Left ventricle myocardium superior (tissue), 1 donor: Measurements from ENCODE around the gene FRAS1. TPM values are rescaled to one million over a fixed set of nuclear protein-coding genes. Genes with fewer than 3 reads are reported as not detected.

Experiments used
- ATAC-seq: fragments of 200-7000 bp; cut with Tn5 transposase; one replicate; pipeline ENCODE4 v1.9.1; 2020; ENCODE audit warnings: mild to moderate bottlenecking, moderate library complexity
- DNase-seq: peaks from one replicate; pipeline ENCODE4 v3.0.0-alpha.2; 2020
- intact Hi-C: fragments of 100-400 bp; cut with micrococcal nuclease; formaldehyde crosslinking; loops from one replicate; pipeline ENCODE4 v1.11.0; 2022
- total RNA-seq: library from RNA; stranded (reverse); fragmentation: NEBNext Ultra II Directional; extraction: Animal tissue kit (Norgen Biotek cat#: 25700); gene quantifications from one replicate; pipeline ENCODE4 v1.2.1, GENCODE V29; 2021
- donor health status: DM: no; HTN: yes; CAD: no; lungs with severe emphysema.

FRAS1 gene
- total RNA-seq, 1 donor from 2014 or later, result 3.7 TPM

DNA sequence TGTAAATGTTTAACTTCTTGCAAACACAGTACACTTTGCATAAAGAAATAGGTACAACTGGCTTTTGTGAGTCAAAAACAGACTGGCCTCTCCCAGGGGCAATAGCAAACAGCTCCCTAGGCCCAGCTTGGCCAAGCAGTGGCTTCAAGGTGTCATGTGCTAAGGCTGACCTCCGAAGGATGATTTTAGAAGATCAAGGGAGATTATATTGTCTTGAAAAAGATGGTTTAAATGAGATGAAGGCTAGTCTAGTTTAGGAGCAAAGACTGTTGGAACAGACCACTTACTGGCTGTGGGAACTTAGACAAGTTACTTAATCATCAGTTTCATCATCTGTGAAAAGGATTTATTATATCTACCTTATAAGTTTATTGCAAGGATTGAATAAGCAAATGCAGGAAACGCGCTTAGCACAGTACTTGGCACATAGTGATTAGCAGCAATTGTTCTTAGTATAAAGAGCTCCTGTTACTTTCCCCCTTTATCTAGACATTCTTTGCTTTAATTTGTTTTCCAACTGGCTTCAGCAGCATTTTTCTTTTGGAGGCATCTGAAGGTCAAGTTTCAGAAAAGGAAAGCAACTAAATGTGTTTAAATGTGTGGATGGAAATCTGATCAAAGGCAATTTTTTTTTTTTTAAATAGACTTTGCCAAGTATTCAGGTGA, 511.6 kb downstream of the FRAS1 start:
- intact Hi-C loops, result no loop called here
- peak; percentile 53 for ATAC-seq
- no peak for DNase-seq

DNA sequence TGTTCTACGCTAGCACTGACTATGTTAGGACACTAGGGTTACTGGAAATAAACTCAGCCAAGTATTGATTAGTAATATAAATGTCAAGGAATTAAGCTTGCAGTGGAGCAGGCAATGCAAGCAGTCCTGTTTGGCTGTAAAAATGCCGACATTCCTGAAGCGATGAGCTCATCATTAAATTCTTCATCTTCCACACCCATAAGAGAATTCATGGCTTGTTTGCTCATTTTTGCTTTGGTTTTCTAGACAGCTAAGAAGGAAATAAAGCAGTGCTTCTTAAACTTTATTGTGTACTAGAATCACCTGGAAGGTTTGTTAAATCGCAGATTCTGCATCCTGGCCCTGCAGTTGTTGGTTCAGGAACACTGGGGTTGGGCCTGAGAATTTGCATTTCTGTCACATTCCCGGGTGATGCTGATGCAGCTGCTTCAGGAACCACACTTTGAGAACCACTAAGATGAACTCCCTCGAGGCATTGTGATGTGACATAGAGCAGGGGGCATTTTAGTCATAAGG, 512.2 kb downstream of the FRAS1 start:
- intact Hi-C loops, result no loop called here
- ATAC-seq (peak; percentile 74), DNase-seq (no peak)

DNA sequence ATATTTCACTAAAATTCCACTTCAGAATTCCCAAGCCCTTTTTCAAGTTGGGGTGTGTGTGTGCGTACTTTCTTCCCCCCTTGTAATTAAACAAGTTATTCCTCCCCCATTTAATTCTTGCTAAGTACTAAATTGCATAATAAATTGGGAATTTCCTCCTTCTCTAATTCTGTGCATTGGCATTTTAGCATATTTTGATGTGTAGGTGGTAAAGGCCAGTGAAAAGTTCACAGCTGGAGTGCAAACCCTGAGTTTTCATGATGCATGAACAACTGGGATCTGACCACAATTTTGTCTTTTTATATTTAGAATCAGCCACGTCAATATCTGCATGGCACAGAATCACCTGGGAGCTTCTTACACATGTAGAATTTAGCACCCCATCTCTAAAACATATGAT, 513.0 kb downstream of the FRAS1 start:
- DNase-seq (no peak), ATAC-seq (no peak)
- intact Hi-C loops, result no loop called here

DNA sequence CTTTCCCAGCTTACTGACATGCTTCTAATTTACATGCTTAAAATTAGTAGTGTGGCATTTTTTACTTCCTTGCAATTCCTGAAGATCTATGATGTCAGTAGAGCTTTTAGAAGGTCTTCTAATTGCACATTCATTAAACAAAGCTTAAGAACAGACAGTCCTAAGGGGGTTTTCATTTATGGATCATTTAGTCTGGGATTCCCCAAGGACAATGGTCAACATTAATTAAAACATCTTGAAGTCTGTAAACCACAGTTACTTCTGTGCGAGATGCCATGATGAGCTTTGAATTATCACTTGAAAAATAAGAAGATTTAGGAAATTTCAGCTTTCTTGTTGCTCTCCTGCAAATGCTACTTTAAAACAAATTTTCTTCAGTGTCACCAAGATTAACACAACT, 514.7 kb downstream of the FRAS1 start:
- no peak for DNase-seq
- intact Hi-C loops, result no loop called here
- ATAC-seq, result no peak

DNA sequence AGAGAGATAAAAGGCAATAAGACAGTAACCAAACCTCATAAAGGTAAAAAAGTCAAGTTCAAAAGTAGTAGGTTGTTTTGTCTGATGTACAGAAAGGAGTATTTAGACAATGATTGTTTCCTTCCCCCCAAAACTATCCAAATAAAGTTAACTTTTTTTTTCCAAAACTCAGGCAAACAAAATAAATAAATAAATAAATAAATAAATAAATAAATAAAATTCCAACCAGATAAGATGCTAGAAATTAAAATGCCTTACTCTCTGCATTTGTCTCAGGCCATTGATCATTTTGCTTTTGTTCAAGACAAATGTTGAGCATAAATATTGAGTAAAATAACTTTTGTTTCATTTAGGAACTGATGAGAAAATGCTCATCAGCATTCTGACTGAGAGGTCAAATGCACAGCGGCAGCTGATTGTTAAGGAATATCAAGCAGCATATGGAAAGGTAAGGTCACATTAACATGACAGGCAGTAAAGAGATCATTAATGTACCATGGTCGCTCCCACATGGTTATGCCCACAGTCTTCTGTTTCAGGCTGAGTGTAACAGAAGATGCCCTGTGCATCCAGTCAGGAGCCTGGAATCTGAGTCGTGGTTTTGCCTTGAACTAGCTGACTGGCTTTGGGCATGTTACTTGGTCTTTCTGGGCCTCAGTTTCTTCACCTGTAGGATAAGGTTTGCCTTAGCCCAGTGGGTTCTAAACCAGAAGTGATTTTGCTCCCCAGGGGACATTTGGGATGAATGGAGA, 521.7 kb downstream of the FRAS1 start:
- ATAC-seq (no peak), DNase-seq (no peak)
- intact Hi-C loops, result no loop called here

DNA sequence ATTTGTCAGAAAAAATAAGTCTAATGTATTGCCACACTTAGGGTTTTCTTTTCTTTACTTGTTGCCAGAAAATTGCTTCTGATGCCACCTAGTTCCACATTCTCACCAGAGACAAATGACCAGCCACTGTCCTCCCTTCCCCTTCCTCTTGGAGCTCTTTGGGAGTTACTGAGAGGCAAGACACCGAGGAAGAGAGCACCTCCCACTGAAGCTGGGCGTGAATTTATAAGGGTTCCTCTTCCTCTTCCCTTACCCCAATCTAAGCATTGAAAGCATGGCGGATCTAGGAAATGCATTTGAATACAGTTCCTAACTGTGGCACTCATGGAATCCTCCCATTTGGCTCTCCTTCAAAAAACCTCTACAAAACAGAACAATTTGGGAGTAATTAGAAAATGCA, 524.5 kb downstream of the FRAS1 start:
- intact Hi-C loops, result no loop called here
- peak; percentile 56 for ATAC-seq
- no peak for DNase-seq

DNA sequence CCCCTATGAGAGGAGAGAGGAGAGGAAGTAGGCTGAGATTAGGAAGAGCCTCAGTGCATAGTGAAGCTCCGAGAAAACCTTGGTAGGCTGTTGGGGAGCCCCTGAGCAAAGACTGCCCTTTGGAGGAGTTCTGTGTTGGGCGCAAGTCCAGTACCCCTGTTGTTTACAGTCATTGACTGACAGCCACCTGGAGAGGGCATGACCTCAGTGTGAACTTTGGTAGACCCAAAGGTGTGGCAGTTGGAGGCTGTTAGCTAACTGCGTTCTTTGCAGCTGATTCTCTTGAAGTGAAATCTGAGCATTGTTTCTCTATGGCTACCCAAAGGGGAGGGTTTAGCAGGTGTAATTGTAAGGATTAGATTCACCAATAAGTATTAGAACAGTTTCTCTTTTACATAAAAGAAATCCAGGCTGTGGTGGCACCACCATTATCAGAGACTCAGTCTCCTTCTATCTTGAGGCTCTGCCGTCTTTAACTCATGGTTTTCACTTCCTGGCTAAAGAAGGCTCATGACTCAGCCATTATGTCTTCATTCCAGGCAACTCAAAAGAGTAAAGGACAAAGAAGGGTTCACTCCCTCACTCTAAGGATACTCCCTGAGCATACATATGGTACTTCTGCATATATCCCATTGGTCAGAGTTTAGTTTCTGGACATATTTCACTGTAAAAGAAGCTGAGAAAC, 527.9 kb downstream of the FRAS1 start:
- no peak for ATAC-seq
- intact Hi-C loops, result no loop called here
- DNase-seq, result no peak

DNA sequence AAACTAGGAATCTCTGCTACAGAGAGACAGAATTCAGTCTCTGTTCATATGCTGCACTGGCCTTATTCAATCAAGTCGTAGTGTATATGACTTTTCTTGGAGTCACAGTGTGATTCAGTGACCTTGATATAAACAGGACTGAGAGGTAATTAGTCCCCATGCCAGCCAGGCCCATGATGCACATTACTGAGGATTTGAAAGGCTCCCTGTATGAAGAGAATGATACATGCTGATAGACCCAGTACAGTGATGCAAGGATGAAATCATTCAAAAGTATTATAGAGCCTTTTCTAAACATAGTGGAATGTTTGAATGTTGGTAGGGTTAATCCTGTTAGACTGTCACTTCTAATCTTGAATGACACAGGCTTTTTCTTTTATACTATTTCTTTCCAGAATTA, 528.5 kb downstream of the FRAS1 start:
- no peak for DNase-seq
- ATAC-seq, result no peak
- intact Hi-C loops, result no loop called here

DNA sequence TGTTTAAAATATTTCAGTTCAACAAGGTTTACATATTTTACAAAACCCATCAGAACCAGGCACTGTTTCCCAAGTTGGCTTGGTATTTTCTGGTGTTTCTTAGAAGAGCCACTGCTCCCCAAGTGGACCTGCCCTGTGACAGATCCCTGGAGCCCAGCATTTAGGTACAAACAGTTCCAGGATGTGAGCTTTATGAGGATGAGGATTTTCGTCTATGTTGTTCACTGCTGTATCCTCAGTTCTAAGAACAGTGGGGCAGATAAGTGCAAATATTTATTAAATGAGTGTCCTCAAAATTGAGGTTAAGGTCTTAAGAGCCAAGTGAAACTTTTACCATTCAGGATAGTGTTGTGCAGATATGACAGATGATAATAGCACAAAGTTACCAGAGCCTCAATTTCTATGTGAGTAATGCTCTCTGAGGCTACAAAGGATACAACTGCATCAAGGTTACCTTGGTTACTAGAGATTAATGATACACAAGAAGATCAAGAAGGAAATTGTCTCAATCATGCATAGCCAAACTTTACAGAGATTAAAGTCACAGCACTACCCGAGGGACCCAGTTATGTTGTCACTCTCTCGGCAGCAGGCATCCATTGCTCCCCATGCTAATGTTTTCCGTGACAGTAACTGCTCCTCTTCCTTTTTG, 531.9 kb downstream of the FRAS1 start:
- intact Hi-C loops, result no loop called here
- ATAC-seq (peak; percentile 81), DNase-seq (no peak)

DNA sequence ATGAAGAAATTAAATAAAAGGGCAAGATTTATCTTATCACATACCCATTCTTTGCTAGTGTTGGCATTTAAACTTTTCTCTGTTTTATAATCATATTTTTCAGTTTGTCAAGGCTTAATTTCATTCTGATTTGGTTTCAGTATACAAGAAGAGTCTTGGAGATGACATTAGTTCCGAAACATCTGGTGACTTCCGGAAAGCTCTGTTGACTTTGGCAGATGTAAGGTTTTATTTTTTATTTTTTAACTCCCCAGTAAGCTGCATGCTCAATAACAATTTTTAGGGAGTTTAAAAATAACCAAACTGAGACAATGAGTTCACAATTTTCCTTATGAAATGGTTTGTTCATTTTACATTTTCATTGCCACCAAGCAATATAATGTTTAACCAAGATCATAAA, 534.3 kb downstream of the FRAS1 start:
- DNase-seq (no peak), ATAC-seq (peak; percentile 65)
- intact Hi-C loops, result no loop called here

DNA sequence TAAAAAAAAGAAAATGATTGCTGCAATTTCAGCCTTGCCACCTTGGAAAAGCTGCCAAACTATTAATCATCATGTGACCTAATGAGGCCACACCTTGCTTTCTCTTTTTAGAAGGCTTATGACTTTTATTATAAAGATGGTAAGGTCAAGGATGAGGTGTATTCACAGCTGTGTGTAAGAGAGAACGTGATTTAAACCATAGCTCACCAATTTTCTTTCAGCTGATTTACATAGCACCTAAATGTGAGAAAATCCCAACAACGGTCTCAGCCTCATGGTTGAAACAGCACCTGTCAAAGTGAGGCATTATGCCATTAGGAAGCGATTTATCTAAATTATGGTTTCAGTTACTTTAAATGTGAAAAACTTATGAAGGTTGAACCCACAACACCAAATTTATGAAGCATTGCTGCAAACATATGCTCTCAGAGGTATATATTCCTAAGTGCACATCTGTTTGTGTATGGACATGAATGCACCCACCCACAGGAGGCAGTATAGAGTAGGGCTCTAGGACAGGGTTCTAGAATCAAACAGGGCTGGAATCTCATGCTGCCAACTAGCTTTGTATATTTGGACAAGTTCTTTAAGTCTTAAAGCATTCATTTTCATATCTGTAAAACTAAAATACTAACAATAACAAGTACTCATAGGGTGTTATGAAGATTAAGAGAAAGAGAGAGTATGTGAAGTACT, 535.1 kb downstream of the FRAS1 start:
- intact Hi-C loops, result no loop called here
- DNase-seq (no peak), ATAC-seq (no peak)

Other genes starting within 250 kb of the FRAS1 start
- gene CNOT6L, start 238.0 kb upstream of the FRAS1 start, total RNA-seq, result 24.0 TPM
- 52.3 TPM for gene MRPL1, start 194.5 kb upstream of the FRAS1 start, total RNA-seq